ENCODE measurements around the gene SLC2A4. TPM values are rescaled to one million over a fixed set of nuclear protein-coding genes. Genes with fewer than 3 reads are reported as not detected.
A peak's percentile ranks its signal among the peaks of the same experiment; 100 is the strongest.

Gene SLC2A4
- total RNA-seq, 1 donor from 2014 or later = 3.2 TPM

DNA sequence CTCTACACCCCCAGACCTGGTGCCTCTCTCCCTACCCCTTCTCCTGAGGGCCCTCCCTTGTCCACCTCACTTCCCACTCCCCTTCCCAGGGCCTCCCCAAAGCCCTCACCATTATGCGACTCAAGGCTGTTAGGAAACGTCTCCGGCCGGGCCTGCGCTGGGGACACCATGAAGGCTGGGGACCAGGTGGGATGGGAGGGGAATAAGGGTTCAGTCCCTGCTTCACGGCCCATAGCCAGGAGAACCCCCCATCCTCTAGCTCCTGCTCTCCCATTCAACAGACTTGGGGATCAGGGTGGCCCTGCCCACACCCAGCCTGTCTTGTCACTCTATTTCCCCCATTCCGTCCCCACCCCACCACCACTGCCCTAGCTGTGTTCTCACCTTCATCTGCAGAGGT lies 45.5 kb downstream of the SLC2A4 start:
- Histone ChIP-seq H3K27ac (no peak overlapping the region), H3K4me3 (no peak overlapping the region), H3K27me3 (no peaks in the 10 kb centered on the region), H3K4me1 (peaks cover 22% of the 10 kb centered on the region), H3K9me3 (no peaks in the 10 kb centered on the region), H3K36me3 (peaks cover 0 to 34% of the 10 kb centered on the region in 2 donors)
- DNase-seq (ENCODE audit: extremely low spot score in 2 of 2) = no peak
- TF ChIP-seq POLR2A (IDR thresholded peaks at IDR 0.05) (no peak), POLR2AphosphoS5 (IDR thresholded peaks at IDR 0.05; ENCODE audit: insufficient read depth in 1 of 2, low read depth in 1 of 2) (no peak)
- TF ChIP-seq, protein P1, sequence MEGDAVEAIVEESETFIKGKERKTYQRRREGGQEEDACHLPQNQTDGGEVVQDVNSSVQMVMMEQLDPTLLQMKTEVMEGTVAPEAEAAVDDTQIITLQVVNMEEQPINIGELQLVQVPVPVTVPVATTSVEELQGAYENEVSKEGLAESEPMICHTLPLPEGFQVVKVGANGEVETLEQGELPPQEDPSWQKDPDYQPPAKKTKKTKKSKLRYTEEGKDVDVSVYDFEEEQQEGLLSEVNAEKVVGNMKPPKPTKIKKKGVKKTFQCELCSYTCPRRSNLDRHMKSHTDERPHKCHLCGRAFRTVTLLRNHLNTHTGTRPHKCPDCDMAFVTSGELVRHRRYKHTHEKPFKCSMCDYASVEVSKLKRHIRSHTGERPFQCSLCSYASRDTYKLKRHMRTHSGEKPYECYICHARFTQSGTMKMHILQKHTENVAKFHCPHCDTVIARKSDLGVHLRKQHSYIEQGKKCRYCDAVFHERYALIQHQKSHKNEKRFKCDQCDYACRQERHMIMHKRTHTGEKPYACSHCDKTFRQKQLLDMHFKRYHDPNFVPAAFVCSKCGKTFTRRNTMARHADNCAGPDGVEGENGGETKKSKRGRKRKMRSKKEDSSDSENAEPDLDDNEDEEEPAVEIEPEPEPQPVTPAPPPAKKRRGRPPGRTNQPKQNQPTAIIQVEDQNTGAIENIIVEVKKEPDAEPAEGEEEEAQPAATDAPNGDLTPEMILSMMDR (IDR thresholded peaks at IDR 0.05) = no peak
- intact Hi-C loops (cut with DNase I) = no loop called here

DNA sequence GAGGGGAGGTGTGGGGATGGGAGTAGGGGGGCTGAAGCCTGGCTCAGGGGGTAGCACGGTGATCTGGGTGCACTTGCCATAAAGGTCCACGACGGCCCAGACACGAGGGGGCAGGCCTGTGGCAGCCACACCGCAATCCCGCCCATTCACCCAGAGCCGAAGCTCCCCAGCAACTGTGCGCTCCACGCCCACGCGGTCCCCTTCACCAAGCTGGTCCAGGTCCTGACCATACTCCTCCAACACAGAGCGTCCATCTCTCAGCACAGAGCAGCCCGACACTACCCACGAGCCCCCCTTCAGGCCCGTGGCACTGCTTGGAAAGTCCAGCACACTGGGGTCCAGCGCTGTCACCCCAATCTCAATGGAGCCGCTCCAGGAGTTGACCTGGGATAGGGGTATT lies 46.0 kb downstream of the SLC2A4 start:
- intact Hi-C loops (cut with DNase I) = no loop called here
- Histone ChIP-seq H3K27ac (no peak overlapping the region), H3K36me3 (peaks cover 0 to 29% of the 10 kb centered on the region in 2 donors), H3K9me3 (no peaks in the 10 kb centered on the region), H3K27me3 (no peaks in the 10 kb centered on the region), H3K4me1 (peaks cover 22% of the 10 kb centered on the region), H3K4me3 (no peak overlapping the region)
- no peak for DNase-seq (ENCODE audit: extremely low spot score in 2 of 2)
- TF ChIP-seq POLR2AphosphoS5 (IDR thresholded peaks at IDR 0.05; ENCODE audit: insufficient read depth in 1 of 2, low read depth in 1 of 2) (no peak), POLR2A (IDR thresholded peaks at IDR 0.05) (no peak)
- TF ChIP-seq, protein P1 (IDR thresholded peaks at IDR 0.05) = no peak

DNA sequence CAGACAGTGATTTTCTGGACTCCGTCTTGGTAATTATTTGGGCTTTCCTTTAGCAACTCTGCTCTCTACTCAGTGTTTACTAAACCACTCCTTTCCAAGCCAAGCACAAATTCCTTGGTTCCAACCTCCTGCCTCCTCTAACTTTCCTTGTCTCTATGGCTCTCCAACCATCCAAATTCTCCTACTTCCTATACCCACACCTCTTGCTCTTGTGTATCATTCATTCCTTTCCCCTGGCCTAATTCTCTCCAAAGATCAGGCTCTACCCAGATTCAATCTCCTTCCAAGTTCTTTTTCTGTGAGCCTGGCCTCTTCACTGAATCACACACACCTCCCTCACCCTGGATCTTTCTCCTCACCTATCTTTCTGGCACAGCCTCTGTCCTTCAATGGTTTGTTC lies 46.5 kb downstream of the SLC2A4 start:
- intact Hi-C loops (cut with DNase I) = no loop called here
- Histone ChIP-seq H3K27me3 (no peaks in the 10 kb centered on the region), H3K4me3 (no peak overlapping the region), H3K4me1 (peaks cover 22% of the 10 kb centered on the region), H3K27ac (no peak overlapping the region), H3K9me3 (no peaks in the 10 kb centered on the region), H3K36me3 (peaks cover 0 to 24% of the 10 kb centered on the region in 2 donors)
- TF ChIP-seq, protein P1 (IDR thresholded peaks at IDR 0.05) = no peak
- no peak for DNase-seq (ENCODE audit: extremely low spot score in 2 of 2)

- TF ChIP-seq, protein P1 (IDR thresholded peaks at IDR 0.05) = no peak
- no peak for TF ChIP-seq POLR2AphosphoS5 (IDR thresholded peaks at IDR 0.05; ENCODE audit: insufficient read depth in 1 of 2, low read depth in 1 of 2)
- no peak for TF ChIP-seq POLR2A (IDR thresholded peaks at IDR 0.05)
- Histone ChIP-seq H3K4me3 (peak within 1 kb of the TSS; percentile 70 to 99), H3K9me3 (no peaks in the 10 kb centered on the region), H3K27me3 (no peaks in the 10 kb centered on the region), H3K36me3 (peaks cover 0 to 15% of the 10 kb centered on the region in 2 donors), H3K4me1 (peaks cover 22% of the 10 kb centered on the region), H3K27ac (peak within 1 kb of the TSS; percentile 82)
- no peak for DNase-seq (ENCODE audit: extremely low spot score in 2 of 2)
- intact Hi-C loops (cut with DNase I) = no loop called here
These were observed 47.4 kb downstream of the SLC2A4 start, which contains the start of gene NEURL4 for GRCh38 chr17:7328840-7329373. NEURL4 (minus strand) TSS chr17:7329335; CDS start chr17:7329312, 23 bp downstream.

DNA sequence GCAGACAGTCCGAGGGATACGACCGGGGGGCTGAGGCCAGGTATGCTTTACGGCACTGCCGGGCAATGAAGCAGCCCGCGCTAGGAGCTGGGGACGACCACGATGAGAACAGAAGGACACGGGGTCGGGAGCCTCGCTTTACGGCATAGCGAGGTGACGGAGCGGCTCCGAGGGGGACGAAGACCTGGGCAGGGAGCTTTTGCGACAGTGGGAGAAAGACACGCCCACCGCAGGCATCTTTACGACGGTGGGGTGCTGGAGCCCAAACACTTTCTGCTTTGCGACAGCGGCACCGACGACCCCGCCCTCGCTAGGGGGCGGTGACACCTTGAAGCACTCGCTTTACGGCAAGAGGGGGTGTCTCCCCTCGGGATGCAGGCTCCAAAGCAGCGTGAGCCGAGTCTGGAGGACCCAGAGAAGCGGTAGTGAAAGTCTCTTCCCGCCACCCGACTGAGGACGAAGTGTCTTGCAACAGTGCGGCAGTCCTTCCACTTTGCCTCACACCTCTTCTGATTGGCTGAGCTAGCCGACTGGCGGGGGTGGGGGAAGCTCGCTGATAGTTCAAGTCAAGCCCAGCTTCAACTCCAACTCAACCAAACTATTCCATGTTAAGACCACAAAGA lies 48.0 kb downstream of the SLC2A4 start:
- DNase-seq (ENCODE audit: extremely low spot score in 2 of 2) = peak in 1 of 2 donors; percentile 99
- Histone ChIP-seq H3K27me3 (no peaks in the 10 kb centered on the region), H3K4me3 (peak overlapping the region; percentile 70 to 99), H3K9me3 (no peaks in the 10 kb centered on the region), H3K27ac (peak overlapping the region; percentile 82), H3K4me1 (peaks cover 22% of the 10 kb centered on the region), H3K36me3 (peaks cover 0 to 12% of the 10 kb centered on the region in 2 donors)
- intact Hi-C loops (cut with DNase I) = no loop called here
- TF ChIP-seq POLR2AphosphoS5 (IDR thresholded peaks at IDR 0.05; ENCODE audit: insufficient read depth in 1 of 2, low read depth in 1 of 2) (peak; percentile 95 to 98), POLR2A (IDR thresholded peaks at IDR 0.05) (peak in 1 of 2 donors; percentile 83)
- TF ChIP-seq, protein P1 (IDR thresholded peaks at IDR 0.05) = no peak
